Iris pigment epithelial cell (primary cell): ENCODE data around the gene FARP1.

Experiments used
- DNase-seq: peaks from one replicate; pipeline ENCODE4 v3.0.0-alpha.2; 2011; ENCODE audit warnings: low read depth

FARP1 gene

DNA sequence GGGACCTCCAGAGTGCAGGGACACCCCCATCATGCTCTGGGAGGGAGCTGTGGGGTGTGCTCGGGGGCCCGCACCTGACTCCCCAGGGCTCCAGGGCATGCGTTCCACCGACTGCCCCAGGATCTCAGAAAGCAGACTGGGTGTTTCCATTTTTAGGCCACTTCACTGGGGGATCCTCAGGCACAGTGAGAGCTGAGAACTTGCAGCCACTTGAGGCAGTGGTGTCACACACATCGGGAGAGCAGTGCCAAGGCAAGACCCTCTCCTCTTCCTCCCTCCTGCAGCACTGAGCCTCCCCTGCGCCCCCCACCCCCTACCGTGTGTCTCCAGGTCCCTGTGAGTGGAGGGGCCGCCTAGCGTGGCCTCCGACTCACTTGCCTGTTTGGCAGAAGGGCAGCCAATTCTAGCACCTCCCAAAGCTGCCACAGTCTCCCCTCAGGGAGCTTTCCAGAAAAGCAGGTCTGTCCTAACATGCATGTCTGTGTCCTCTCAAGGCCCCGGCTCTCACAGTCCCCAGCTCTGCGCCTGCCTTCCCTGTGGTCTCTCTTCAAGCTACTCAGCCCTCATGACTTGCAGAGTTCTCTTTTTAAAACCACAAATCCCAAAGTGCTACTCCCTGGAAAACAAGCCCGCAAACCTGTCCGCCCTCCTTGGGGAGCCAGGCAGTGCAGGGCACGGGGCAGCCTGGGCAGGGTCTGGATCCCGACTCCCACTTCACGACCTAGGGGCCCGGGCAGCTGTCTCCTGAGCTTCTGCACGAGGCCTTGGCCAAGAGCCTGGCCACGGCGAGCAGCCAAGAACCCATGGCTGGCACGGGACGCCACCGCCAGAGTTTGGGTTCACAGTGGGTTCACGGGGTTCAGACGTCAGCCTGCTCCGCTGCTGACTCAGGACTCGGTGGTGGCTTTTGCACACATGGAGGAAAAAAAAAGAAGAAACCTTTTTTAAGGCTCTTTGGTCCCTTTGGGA is 339.9 kb downstream of the FARP1 start:
- peak; percentile 90 for DNase-seq

DNA sequence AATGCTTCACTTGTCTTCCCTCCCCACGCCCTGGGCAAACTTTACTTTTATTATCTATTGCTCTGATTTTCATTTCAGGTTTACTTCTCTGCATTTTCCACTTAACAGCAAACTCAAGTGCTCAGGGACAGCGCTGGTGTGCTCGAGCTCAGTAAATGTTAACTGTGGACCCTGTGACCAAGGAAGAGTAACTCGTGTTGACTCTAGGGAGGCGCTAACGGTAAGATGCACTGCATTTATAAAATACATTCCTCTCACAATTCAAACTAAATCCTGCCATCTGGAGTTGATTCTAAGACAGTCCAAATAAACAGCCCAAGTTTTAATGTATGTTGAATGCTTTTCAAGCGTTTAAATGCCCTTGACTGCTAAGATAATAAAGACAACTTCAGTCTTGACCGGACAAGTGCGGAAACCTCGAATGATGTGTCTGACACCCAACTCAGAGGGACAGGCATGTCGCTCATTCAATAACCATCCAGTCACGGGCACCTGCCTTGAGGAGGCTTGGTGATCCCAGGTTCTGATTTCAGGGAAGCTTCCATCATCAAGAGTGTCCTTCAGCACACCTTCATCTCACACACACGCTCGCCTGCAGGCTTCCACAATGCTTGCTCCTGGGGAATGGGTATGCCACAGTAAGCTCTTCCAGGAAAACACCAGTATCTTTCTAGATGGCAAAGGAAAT is 340.9 kb downstream of the FARP1 start:
- DNase-seq, result peak; percentile 61

DNA sequence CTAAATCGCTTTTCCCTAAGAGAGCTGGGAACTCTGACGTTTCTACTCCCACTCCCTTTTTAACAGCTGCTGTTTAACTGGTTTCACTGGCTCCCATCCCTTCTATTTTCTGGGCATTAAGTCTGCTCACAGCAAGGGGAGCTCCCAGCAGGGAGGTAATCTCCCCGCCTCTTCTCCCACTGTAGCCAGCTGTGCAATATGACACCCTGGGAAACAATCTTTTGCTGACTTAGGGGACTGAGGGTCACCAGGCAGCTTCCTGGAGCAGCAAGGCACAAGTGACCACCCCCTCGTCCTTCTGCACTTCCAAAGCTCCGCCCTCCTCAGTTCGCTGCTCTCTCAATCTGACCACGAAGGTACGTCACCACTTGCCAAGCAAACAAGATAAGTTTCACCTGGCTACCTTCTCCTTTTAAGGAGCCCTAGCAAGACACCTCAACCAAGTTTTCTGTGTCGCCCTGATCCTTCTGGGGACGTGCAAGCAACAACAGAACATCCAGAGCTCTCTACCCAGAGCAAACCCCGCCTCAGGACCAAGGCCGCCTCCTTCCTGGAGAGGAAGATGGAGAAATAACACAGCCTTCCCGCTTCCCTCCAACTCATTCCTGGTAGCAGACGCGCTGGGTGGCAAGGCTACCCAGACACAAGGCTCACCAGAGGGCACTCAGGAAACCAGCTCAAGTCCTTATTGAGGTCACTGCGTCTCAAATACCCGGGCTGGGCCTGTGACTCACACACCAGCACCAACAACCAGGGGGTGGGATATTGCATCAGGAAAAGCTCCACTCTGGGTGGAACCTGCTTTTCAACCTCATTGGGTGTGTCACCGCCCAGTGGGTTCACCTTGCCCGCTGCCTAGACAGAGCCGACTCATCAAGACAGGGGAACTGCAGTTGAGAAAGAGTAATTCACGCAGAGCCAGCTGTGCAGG is 341.7 kb downstream of the FARP1 start:
- DNase-seq, result peak; percentile 97

DNA sequence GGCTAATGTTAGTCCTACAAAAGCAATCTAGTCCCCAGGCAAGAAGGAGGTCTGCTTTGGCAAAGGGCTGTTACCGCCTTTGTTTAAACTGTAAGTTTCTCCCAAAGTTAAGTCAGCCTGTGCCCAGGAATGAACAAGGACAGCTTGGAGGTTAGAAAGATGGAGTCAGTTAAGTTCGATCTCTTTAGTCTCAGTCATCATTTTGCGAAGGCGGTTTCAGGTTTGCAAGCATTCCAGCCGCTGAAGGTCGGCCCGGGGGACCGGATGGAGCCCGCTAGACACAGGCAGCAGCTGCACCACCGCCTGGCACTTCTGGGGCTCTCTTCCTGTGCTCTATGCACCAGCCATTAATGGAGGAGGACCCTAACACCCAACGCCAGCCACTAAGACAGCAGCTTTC is 342.7 kb downstream of the FARP1 start:
- no peak for DNase-seq

DNA sequence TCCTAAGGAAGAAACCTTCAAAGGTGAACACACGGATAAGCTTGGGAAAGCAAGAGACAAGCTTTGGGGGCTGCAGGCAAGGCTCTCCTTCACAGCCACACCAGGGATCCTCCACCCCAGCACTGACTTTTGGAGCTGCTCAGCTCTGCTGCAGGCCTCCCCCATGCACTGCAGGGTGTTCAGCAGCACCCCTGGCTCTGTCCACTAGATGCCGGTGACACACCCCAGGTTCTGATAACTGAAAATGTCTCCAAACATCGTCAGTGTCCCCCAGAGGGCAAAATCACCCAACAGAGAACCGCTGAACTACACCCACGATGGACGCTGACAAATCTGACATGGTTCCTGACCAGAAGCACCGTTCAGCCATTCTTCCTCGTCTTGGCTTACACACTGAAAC is 343.5 kb downstream of the FARP1 start:
- DNase-seq, result no peak

DNA sequence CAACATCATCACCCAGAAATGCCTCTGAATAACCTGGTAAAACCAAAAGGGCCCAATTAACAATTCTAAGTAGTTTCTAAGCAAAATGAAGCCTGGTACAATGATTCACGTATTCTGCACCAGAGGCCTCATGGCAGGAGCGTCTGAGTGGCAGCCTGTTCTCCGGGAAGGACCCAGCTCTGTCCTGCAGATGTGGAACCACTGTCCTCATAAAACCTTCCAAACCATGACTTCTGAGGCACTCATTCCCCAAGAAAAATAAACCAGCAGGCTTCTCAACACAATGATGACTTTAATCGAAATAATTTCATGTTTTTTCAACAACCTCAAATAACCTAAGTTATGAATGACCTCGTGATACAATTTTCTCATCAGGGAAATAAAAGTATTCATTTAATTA is 344.1 kb downstream of the FARP1 start:
- no peak for DNase-seq

DNA sequence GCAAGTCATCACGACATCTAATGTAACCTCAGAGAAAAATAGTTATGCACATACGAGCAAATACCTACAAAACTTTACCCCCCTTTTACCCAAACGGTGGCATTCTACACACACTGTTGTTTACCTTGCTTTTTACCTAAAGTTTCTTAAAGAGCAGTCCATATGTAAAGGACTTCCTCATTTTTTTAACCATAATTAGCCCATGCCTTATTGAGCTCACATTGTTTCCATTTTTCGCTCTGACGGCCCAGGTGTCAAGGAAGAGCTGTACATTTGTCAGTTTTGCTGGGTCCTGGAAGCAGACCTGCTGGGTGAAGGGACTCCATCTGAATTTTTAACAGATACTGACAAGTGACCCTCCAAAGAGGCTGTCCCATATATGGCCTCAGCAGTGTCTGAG is 344.6 kb downstream of the FARP1 start:
- no peak for DNase-seq

DNA sequence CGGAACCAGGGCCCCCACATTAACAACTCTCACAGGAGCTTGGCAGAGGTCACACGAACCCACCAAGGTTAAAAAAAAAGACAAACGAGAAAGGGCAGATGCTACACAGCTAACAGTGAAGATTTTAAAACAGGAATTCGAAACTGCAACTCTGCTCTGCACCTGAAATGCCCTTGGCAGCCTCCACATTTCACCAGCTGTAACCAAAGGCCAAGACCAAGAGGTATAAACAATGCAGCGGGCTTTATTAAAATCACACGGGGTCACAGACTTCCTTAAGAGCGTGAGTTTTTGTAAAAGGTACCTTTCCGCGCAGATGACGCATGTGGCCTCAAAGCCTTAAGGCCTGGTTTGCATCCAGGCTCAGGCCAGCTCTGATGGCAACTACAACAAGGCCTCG is 345.8 kb downstream of the FARP1 start:
- DNase-seq, result no peak

DNA sequence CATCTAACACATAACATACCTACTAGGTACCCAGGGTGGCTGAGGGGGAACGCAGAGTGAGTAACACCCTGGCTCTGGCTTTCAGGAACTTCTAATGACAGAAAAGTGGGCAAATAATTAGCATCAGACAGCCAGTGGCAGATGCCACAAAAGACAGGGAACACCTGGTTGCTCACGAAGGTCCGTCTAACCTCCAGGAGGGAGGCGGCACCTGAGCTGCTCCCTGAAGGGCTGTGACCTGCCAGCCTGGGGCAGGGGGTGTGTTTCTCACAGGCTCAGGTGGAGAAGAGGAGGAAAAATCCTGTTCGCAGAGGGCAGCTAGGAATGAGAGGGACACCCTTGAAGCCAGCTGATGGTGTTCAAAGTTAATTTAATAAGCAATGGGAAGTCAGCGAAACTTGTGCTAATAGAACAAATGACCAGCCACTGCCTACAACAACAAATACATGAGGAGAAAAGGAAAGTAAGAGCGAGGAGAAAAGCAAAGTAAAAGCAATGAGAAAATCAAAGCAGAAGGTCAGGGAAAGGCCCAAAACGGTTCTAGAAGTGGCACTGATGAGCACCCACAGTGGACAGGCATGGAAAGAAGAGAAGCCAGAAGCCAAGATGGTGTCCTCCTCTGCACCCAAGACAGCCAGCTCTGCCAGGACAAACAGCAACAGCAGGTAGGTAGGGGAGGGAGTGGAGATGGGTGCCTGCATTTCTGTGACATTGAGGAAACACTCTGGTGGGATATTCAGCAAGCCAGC is 346.7 kb downstream of the FARP1 start:
- DNase-seq, result no peak

DNA sequence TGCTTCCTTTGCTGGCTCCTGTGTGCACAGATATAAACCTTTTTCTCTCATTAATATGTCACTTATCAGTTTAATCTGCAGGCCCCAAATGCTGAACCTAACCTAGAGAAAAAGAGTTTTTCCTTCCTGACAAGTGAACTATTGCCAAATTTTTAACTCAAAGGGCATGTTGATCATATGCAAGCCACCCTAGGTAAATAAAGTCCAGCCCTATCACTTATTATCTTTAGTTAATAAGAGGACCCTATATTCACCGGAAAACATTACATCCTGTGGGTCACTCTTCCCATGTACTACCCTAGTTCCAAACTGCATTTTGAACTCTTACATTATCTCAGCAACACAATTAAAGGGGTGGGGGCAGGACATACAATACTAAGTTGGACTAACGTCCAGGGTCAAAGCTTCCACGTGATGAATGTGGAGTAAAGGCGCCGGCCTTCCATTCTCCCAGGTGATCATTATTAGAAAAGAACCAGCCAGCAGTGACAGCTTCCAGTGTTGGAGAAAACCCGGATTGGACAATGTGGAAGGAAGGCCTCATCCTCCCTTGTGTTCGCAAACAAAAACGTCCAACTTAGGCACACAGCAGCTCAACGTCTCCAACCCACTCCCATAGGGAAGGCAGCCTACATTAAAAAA is 347.4 kb downstream of the FARP1 start:
- DNase-seq, result no peak

DNA sequence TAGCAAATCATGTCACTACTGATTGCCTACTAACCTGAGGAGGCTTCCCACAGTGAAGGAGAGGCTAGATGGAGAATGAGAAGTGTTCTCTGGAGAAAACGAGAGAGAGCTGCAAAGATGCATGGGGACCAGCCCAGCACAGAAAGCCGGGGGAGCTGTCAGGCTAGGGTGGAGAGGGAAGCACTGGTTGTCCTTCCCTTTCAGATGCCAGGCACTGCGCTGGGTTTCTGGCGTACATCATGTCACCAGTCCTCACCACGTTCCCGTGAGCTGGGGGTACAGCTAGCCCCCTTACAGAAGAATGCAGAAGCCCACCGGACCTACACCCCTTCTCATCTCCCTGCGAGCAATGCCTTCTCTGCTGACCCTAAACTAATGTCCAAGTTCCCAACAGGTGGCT is 348.0 kb downstream of the FARP1 start:
- no peak for DNase-seq

DNA sequence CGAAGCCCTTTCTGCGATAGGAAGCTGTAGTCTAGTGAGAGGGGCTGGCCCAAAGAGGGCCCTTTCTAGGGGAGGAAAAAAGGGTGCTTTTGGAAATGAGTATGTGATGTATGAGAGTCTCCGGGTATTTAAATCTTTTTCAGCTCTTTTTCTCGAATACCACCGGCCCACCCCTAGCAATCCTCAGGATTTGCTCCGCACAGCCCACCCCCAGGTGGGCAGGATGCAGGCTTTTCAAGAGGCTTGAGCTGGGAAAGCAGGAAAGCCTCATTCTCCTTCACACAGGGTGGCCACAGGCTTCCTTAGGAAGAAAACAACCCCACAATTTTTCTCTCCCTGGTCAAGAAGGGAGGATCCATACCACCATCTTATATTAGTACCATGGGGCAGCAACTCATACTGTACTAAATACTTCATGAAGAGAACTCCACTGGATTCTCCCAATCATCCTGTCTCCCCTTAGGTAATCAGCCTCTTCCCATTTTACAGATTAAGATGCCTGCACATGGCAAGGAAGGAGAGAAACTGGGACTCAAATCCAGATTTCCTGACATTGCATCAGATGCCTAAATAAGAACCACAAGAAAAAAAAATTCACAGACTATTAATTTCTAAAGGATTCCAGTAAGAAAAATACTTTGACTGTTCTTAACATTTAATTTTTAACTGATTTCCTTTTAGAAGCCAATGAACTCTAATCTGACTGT is 349.6 kb downstream of the FARP1 start:
- DNase-seq, result no peak

DNA sequence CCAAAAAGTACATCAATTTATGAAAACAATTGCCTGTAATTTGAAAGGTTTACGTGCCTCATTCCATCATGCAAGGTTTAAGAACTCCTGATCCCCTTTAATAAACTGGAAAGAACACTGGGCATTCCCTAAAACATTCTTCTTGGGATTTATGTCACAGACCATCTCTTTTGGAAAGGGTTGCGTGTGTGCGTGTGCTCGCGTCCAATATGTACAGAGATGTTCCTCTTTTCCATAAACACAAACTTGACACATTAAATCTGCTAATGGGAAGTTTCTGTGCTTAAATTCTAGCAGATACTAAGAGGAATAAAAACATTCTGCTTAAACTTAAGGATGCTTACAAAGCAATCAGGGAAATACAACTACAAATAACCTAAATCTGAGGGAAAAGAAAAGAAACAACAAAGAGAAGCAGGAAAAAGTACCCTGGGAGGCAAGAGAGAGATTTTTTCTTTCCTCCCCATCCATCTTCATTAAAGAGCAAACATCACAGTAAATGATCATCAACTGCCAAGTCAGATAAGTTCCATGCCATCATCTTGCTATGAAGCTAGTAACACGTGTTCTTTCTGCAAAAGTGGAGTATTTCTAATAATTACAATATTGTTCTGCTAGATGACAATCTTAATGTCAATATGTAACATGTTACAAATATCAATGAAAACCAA is 350.3 kb downstream of the FARP1 start:
- no peak for DNase-seq

DNA sequence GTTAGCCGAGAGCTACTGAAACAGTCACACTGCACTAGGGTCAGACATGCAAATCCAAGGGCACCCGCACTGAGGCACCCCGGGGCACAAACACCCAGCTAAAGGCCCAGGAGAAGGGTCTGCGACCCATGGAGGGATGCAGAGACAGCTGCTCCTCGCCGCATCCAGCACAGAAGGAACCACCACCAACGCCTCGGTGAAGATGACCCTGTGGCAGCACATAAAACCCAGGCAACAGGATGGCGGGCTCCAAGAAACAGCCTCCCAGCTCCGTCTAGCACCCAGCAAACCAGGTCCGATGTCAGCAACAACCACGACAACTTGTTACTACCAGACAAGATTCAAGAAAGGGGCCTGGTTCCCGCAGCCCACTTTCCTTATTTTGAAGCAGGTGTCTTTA is 351.9 kb downstream of the FARP1 start:
- DNase-seq, result no peak

DNA sequence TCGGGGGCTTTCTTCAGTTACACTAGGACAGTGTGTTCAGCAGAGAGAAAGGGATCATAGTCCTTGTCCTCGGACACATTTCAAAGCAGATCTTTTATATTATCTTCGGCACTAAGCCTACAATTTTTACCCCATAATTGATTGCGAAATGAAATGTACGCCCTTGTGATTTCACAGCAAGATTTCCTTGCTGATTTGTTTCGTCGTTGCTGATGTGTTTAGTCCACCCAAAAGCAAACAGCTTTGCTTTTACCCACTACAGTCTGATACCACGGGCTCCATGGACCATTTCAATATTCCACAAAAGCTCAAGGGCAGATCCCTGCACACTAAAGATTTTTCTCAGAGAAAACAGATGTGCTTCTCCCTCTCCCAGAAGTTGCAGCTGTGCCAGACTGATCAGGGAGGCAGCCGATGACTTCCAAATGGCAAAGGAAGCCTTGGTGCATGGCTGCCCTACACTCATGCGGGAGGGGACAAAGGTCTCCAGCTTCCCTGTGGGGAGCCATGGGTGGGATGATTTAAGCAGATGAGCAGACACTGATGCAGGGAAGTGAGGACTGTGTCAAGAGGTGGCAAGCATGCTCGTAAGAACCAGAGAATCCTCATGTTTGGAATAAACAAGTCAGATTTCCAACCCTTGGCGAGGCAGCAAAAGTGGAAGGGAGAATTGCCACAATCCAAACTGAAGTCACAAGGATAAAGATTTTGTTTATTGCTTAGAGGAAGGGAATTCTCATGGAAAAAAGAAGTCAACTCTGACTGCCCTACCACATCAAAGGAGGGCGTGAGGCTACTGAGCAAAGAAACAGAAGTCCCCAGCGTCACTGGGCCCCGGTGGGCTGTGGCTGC is 353.0 kb downstream of the FARP1 start:
- peak; percentile 56 for DNase-seq

DNA sequence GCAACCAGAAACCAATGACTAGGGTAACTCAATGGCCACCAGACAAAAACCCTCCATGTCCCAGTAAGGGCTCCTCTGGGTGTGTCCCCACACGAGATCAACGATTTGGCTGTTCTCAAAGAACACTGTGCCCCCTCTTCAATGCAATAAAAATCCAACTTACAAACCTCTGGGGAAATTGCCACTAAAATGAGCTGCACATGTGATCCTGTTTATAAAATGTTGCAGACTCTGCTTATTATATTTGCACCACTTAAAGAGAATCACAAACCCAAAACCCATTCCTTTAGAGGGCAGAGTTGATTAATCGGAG is 353.5 kb downstream of the FARP1 start:
- no peak for DNase-seq

DNA sequence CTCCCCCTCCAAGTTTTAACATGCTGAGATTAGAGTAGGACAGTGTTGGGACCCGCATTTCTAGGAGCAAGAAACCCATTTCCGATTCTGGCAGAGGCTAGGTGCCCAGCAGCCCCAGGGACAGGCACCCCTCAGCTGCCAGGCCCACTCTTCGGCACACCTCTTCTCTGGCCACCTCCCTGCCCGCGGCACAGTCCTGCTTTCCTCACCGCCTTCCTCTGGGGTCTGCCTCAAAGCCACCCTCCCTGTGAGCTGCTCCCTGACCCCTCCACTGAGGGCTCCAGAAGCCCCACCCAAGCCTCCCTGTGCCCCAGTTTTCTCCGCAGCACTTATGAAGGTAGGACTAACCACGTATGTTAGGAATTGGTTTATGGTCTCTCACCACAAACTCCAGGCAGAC is 354.1 kb downstream of the FARP1 start:
- DNase-seq, result no peak

DNA sequence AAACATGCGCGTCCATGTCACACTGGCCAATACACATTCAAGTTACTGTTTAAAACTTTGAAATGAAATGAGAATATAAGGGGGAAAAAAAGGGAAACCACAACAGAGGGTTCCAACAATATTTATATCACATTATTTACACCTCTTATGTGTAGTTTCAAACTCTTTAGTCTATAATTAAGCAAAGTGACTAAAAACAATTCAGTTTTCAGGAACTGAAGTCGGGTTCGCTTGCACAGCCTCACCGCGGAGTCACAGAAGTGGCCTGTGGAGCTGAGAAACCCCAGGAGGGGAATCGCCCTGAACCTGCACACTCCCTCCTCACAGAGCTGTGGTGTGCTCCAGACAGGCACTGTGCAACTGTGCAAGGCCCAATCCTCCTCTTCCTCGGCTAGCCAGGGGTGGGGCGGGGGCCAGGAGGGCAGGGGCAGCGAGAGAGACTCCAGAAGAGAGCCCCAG is 358.1 kb downstream of the FARP1 start:
- no peak for DNase-seq
